ENCODE data around the gene NLRP14. TPM values are rescaled to one million over a fixed set of nuclear protein-coding genes. Genes with fewer than 3 reads are reported as not detected.

The NLRP14 gene
- total and polyA plus RNA-seq, 2 donors (not counting 1 experiment from before 2014, with no cell fraction given), result 0.04 to 0.07 TPM

GRCh38 chr11:7034019-7034418 lies 13.7 kb downstream of the NLRP14 start:
- Histone ChIP-seq H3K9ac (ENCODE audit: low read length) (no peak overlapping the region), H3K79me2 (ENCODE audit: control insufficient read depth, insufficient read depth, low read length) (no peaks in the 10 kb centered on the region), H3K9me3 (ENCODE audit: control extremely low read depth in 1 of 3, control insufficient read depth in 2 of 3, insufficient read depth in 1 of 3, low read length in 2 of 3) (no peaks in the 10 kb centered on the region), H4K20me1 (ENCODE audit: control insufficient read depth, insufficient read depth, low read length, poor library complexity, severe bottlenecking) (no peaks in the 10 kb centered on the region), H3K4me2 (replicated peaks; ENCODE audit: low read depth, low read length, poor library complexity, severe bottlenecking) (no peak overlapping the region), H2AFZ (ENCODE audit: insufficient read depth, low read depth, low read length, poor library complexity, severe bottlenecking) (no peak overlapping the region), H3K4me3 (ENCODE audit: control extremely low read depth in 1 of 5, extremely low read depth in 1 of 5, insufficient read depth in 1 of 5, low read depth in 2 of 5, low read length in 4 of 5) (no peak overlapping the region), H3K27ac (ENCODE audit: low read length in 2 of 2) (no peak overlapping the region), H3K4me1 (ENCODE audit: control insufficient read depth in 2 of 2, insufficient read depth in 2 of 2, low read length in 2 of 2) (no peaks in the 10 kb centered on the region), H3K27me3 (replicated peaks in 1 of 4; ENCODE audit: control extremely low read depth in 1 of 4, control insufficient read depth in 3 of 4, insufficient read depth in 4 of 4, low read length in 3 of 4) (peaks cover 0 to 3% (median 0%) of the 10 kb centered on the region in 4 experiments), H3K36me3 (replicated peaks in 1 of 2; ENCODE audit: control extremely low read depth in 1 of 2, control insufficient read depth in 1 of 2, extremely low read depth in 1 of 2, insufficient read depth in 2 of 2, low read length in 1 of 2) (no peaks in the 10 kb centered on the region)
- Mint-ChIP-seq H3K4me1 (no peaks in the 10 kb centered on the region), H3K27ac (no peak overlapping the region), H3K4me3 (no peak overlapping the region), H3K27me3 (peaks cover 5% of the 10 kb centered on the region), H3K9me3 (ENCODE audit: insufficient read depth) (no peaks in the 10 kb centered on the region)
- ATAC-seq (ENCODE audit: low read depth) (no peak), DNase-seq (no peak)
- POLR2A ChIA-PET, result no interaction called here
- 100% methylated on average over 3 of the region's 6 CpGs for WGBS (ENCODE audit: insufficient coverage)
- intact Hi-C loops (cut with micrococcal nuclease), result no loop called here
- CTCF ChIA-PET, result no interaction called here
- TF ChIP-seq CTCF (IDR thresholded peaks at IDR 0.05), result no peak
- no peak for TF ChIP-seq EZH2 (IDR thresholded peaks at IDR 0.05; ENCODE audit: borderline replicate concordance, insufficient read depth, low read depth, low read length, poor library complexity, severe bottlenecking)

- 100% methylated on average over 1 of the region's 3 CpGs for WGBS (ENCODE audit: insufficient coverage)
- intact Hi-C loops (cut with micrococcal nuclease), result no loop called here
- no peak overlapping the region for H2AFZ ChIP-seq (ENCODE audit: insufficient read depth, low read depth, low read length, poor library complexity, severe bottlenecking)
- no peak overlapping the region for H3K9ac ChIP-seq (ENCODE audit: low read length)
- no peaks in the 10 kb centered on the region for H3K27me3 ChIP-seq (replicated peaks in 1 of 4; ENCODE audit: control extremely low read depth in 1 of 4, control insufficient read depth in 3 of 4, insufficient read depth in 4 of 4, low read length in 3 of 4)
- Mint-ChIP-seq H3K27ac (no peak overlapping the region), H3K4me1 (no peaks in the 10 kb centered on the region), H3K9me3 (ENCODE audit: insufficient read depth) (no peaks in the 10 kb centered on the region), H3K4me3 (no peak overlapping the region), H3K27me3 (peaks cover 11% of the 10 kb centered on the region)
- no peak overlapping the region for H3K27ac ChIP-seq (ENCODE audit: low read length in 2 of 2)
- no peak overlapping the region for H3K4me2 ChIP-seq (replicated peaks; ENCODE audit: low read depth, low read length, poor library complexity, severe bottlenecking)
- no peaks in the 10 kb centered on the region for H3K9me3 ChIP-seq (ENCODE audit: control extremely low read depth in 1 of 3, control insufficient read depth in 2 of 3, insufficient read depth in 1 of 3, low read length in 2 of 3)
- H3K4me3 ChIP-seq (ENCODE audit: control extremely low read depth in 1 of 5, extremely low read depth in 1 of 5, insufficient read depth in 1 of 5, low read depth in 2 of 5, low read length in 4 of 5), result no peak overlapping the region
- DNase-seq (no peak), ATAC-seq (ENCODE audit: low read depth) (no peak)
- ChIA-PET POLR2A (no interaction called here), CTCF (interaction anchor here (1.2 kb wide), 1 partner anchor 51 kb away, joined by 3 read pairs; no protein-coding TSS in a partner anchor)
- H3K4me1 ChIP-seq (ENCODE audit: control insufficient read depth in 2 of 2, insufficient read depth in 2 of 2, low read length in 2 of 2), result no peaks in the 10 kb centered on the region
- H3K79me2 ChIP-seq (ENCODE audit: control insufficient read depth, insufficient read depth, low read length), result no peaks in the 10 kb centered on the region
- no peak for TF ChIP-seq EZH2 (IDR thresholded peaks at IDR 0.05; ENCODE audit: borderline replicate concordance, insufficient read depth, low read depth, low read length, poor library complexity, severe bottlenecking)
- H3K36me3 ChIP-seq (replicated peaks in 1 of 2; ENCODE audit: control extremely low read depth in 1 of 2, control insufficient read depth in 1 of 2, extremely low read depth in 1 of 2, insufficient read depth in 2 of 2, low read length in 1 of 2), result no peaks in the 10 kb centered on the region
- H4K20me1 ChIP-seq (ENCODE audit: control insufficient read depth, insufficient read depth, low read length, poor library complexity, severe bottlenecking), result no peaks in the 10 kb centered on the region
These were observed 26.3 kb downstream of the NLRP14 start for GRCh38 chr11:7046474-7047175.

Data from B cell (primary cell).